GM23338 (cell line): Measurements from ENCODE around the gene UBAC2. TPM values are rescaled to one million over a fixed set of nuclear protein-coding genes. Genes with fewer than 3 reads are reported as not detected.

ENCODE experiments used
- ETS1 ChIP-seq: IDR thresholded peaks from 2 replicates; pipeline ENCODE4 v1.6.1; 2016; ENCODE audit warnings: antibody characterized with exemption
- EZH2phosphoT487 ChIP-seq: fragments of 200-600 bp; sonication (generic); IDR thresholded peaks from one replicate; pipeline ENCODE4 v1.8.1; 2018; ENCODE audit warnings: antibody characterized with exemption; ENCODE audit not compliant: unreplicated experiment
- NANOG ChIP-seq: IDR thresholded peaks from 2 replicates; pipeline ENCODE4 v1.6.1; 2016; ENCODE audit warnings: antibody characterized with exemption, borderline replicate concordance
- POLR2AphosphoS5 ChIP-seq: IDR thresholded peaks from 2 replicates; pipeline ENCODE4 v1.6.1; 2016; ENCODE audit warnings: antibody characterized with exemption, low read depth
- REST ChIP-seq: IDR thresholded peaks from one replicate; pipeline ENCODE4 v1.6.1; 2018; ENCODE audit warnings: antibody characterized with exemption; ENCODE audit not compliant: unreplicated experiment
- STAT1 ChIP-seq: IDR thresholded peaks from one replicate; pipeline ENCODE4 v1.6.1; 2016; ENCODE audit warnings: antibody characterized with exemption; ENCODE audit not compliant: unreplicated experiment
- ZNF114 ChIP-seq: fragments of 250-450 bp; sonication (Bioruptor Pico); IDR thresholded peaks from 2 replicates; pipeline ENCODE4 v1.5.0; 2020; ENCODE audit warnings: mild to moderate bottlenecking, moderate library complexity
- ZNF331 ChIP-seq: fragments of 250-450 bp; sonication (Bioruptor Pico); IDR thresholded peaks from 2 replicates; pipeline ENCODE4 v1.5.0; 2020; ENCODE audit warnings: low read depth, mild to moderate bottlenecking, moderate library complexity
- ZNF462 ChIP-seq: fragments of 250-450 bp; sonication (Bioruptor Pico); IDR thresholded peaks from 2 replicates; pipeline ENCODE4 v1.5.0; 2020; ENCODE audit warnings: mild to moderate bottlenecking, moderate library complexity
- polyA plus RNA-seq: library from polyadenylated mRNA; unstranded; fragments of >200 nt; fragmentation: Nextera tagmentation; extraction: Ambion mirVana; gene quantifications from 2 replicates; pipeline ENCODE4 v1.2.1, GENCODE V29; 2016
- total RNA-seq: library from RNA; depleted of rRNA; stranded (reverse); fragments of >200 nt; shearing (Covaris generic); gene quantifications from 2 replicates; pipeline ENCODE4 v1.2.3, GENCODE V29; 2014

Gene UBAC2
- total and polyA plus RNA-seq, 2 experiments from 2014 or later = 37.9 to 76.9 TPM

- no peak for TF ChIP-seq ZNF462 (CRISPR knock-in tag)
- TF ChIP-seq POLR2AphosphoS5 = no peak
- TF ChIP-seq NANOG = no peak
- TF ChIP-seq ZNF114 (CRISPR knock-in tag) = no peak
- no peak for TF ChIP-seq EZH2phosphoT487
- no peak for TF ChIP-seq ZNF331 (CRISPR knock-in tag)
- no peak for TF ChIP-seq STAT1
- TF ChIP-seq REST = no peak
- no peak for TF ChIP-seq ETS1
Observed at GRCh38 chr13:99302637-99303505, 102.2 kb downstream of the UBAC2 start (continued).
